Left forelimb (tissue), 1 donor: ENCODE measurements around the gene CFAP20DC.
"Not testable (repeated sequence)": the region's sequence is repeated elsewhere in the genome, so short reads cannot be mapped to it uniquely, and the experiment has no call there.

Experiments
- DNase-seq: peaks from one replicate; pipeline ENCODE4 v3.0.0-alpha.2; 2018; ENCODE audit warnings: low spot score

The CFAP20DC gene

GRCh38 chr3:58962816-58963215 is 87.0 kb downstream of the CFAP20DC start:
- no peak for DNase-seq

- DNase-seq, result no peak
Measured at GRCh38 chr3:58962040-58962651, 87.7 kb downstream of the CFAP20DC start.

- DNase-seq, result no peak
Measured at GRCh38 chr3:58955308-58955707, 94.5 kb downstream of the CFAP20DC start.

- no peak for DNase-seq
Measured at GRCh38 chr3:58953288-58953687, 96.5 kb downstream of the CFAP20DC start.

- no peak for DNase-seq
Measured at GRCh38 chr3:58952128-58952917, 97.5 kb downstream of the CFAP20DC start.

- DNase-seq, result no peak
Measured at GRCh38 chr3:58948018-58948417, 101.8 kb downstream of the CFAP20DC start.

- no peak for DNase-seq
Measured at GRCh38 chr3:58946875-58947274, 103.0 kb downstream of the CFAP20DC start.

GRCh38 chr3:58938057-58938456 is 111.8 kb downstream of the CFAP20DC start:
- DNase-seq, result no peak

GRCh38 chr3:58924578-58924977 is 125.2 kb downstream of the CFAP20DC start:
- no peak for DNase-seq

- no peak for DNase-seq
Measured at GRCh38 chr3:58900386-58900785, 149.4 kb downstream of the CFAP20DC start.

GRCh38 chr3:58899953-58900298 is 149.9 kb downstream of the CFAP20DC start:
- no peak for DNase-seq

GRCh38 chr3:58899159-58899952 is 150.5 kb downstream of the CFAP20DC start:
- peak; percentile 65 for DNase-seq

GRCh38 chr3:58898513-58898912 is 151.3 kb downstream of the CFAP20DC start:
- DNase-seq, result no peak

- DNase-seq, result no peak
Measured at GRCh38 chr3:58897646-58898045, 152.2 kb downstream of the CFAP20DC start.

GRCh38 chr3:58895678-58896077 is 154.1 kb downstream of the CFAP20DC start:
- not testable (repeated sequence) for DNase-seq

- DNase-seq, result not testable (repeated sequence)
Measured at GRCh38 chr3:58892526-58892925, 157.3 kb downstream of the CFAP20DC start.

GRCh38 chr3:58888087-58888486 is 161.7 kb downstream of the CFAP20DC start:
- no peak for DNase-seq

- DNase-seq, result no peak
Measured at GRCh38 chr3:58884453-58884852, 165.4 kb downstream of the CFAP20DC start.

- DNase-seq, result no peak
Measured at GRCh38 chr3:58880182-58880581, 169.6 kb downstream of the CFAP20DC start.

- no peak for DNase-seq
Measured at GRCh38 chr3:58874795-58875194, 175.0 kb downstream of the CFAP20DC start.

- no peak for DNase-seq
Measured at GRCh38 chr3:58874248-58874741, 175.5 kb downstream of the CFAP20DC start.

GRCh38 chr3:58868097-58868779 is 181.6 kb downstream of the CFAP20DC start:
- no peak for DNase-seq
